ENCODE results near the gene C12orf43.

C12orf43 gene

GRCh38 chr12:120997448-120997847 is 18.8 kb downstream of the C12orf43 start:
- no peak for DNase-seq

DNA sequence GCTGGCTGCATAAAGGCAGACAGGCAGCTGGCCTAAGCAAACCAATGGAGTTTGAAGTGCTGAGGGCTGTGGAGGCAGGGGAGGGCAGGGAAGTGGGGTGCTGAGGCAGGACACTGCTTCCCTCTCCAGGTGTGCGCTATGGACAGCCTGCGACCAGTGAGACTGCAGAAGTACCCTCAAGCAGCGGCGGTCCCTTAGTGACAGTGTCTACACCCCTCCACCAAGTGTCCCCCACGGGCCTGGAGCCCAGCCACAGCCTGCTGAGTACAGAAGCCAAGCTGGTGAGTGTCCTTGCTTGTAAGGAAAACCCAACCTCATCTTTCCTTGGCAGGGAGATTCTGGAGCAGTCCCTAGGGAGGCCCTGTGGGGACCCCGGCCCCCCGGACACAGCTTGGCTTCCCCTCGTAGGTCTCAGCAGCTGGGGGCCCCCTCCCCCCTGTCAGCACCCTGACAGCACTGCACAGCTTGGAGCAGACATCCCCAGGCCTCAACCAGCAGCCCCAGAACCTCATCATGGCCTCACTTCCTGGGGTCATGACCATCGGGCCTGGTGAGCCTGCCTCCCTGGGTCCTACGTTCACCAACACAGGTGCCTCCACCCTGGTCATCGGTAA is 20.0 kb downstream of the C12orf43 start:
- DNase-seq = no peak

- no peak for DNase-seq
Observed at GRCh38 chr12:120994589-120995337, 21.5 kb downstream of the C12orf43 start.

DNA sequence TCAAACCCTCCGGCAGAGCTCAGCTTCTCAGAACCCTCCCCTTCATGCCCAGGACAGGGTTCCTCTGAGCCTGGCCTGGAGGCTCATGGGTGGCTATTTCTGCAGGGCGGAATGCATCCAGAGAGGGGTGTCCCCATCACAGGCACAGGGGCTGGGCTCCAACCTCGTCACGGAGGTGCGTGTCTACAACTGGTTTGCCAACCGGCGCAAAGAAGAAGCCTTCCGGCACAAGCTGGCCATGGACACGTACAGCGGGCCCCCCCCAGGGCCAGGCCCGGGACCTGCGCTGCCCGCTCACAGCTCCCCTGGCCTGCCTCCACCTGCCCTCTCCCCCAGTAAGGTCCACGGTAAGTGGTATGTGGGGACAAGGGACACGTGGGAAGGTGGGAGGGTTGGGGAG is 22.2 kb downstream of the C12orf43 start:
- DNase-seq = no peak

- DNase-seq = no peak
Observed at GRCh38 chr12:120993496-120993895, 22.8 kb downstream of the C12orf43 start.

- no peak for DNase-seq
Observed at GRCh38 chr12:120992989-120993388, 23.3 kb downstream of the C12orf43 start.

DNA sequence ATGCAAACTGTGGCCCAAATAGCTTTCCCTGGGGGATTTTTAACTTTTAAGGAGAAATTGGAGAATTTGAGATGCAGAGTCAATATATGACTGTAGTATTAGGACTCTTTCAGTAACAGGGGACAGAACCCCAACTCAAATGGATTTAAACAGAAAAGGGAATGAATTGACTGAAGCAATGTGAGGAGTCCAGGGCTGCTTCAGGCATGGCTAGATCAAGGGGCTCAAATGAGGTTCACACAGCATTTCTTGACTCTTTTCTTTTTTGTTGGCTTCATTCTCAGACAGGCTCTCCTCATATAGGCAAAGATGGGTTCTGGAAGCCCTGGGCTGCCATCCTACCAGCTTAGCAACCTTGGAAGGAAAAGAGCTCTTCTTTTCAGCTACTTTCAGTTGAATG is 24.3 kb downstream of the C12orf43 start:
- no peak for DNase-seq

GRCh38 chr12:120990487-120991055 is 25.7 kb downstream of the C12orf43 start:
- no peak for DNase-seq

GRCh38 chr12:120989687-120990086 is 26.6 kb downstream of the C12orf43 start:
- no peak for DNase-seq

- no peak for DNase-seq
Observed at GRCh38 chr12:120988658-120989057, 27.6 kb downstream of the C12orf43 start.

- no peak for DNase-seq
Observed at GRCh38 chr12:120988234-120988633, 28.1 kb downstream of the C12orf43 start.

- no peak for DNase-seq
Observed at GRCh38 chr12:120984351-120984898, 31.9 kb downstream of the C12orf43 start.

DNA sequence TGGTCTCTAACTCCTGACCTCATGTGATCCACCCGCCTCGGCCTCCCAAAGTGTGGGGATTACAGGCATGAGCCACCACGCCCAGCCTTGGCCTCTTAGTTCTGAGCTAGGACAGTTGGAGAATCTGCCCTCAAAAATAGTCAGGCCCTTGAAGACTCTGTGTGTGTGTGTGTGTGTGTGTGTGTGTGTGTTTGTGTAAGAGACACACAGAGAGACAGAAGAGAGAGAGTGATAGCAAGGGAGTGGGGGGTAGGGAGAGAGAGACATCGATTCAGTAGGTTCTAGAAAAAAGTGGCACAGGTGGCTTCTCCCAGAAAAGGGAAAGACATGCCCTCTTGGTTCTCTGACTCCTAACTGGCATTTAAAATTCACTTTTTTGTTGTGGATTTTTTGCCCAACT is 32.5 kb downstream of the C12orf43 start:
- DNase-seq = no peak

DNA sequence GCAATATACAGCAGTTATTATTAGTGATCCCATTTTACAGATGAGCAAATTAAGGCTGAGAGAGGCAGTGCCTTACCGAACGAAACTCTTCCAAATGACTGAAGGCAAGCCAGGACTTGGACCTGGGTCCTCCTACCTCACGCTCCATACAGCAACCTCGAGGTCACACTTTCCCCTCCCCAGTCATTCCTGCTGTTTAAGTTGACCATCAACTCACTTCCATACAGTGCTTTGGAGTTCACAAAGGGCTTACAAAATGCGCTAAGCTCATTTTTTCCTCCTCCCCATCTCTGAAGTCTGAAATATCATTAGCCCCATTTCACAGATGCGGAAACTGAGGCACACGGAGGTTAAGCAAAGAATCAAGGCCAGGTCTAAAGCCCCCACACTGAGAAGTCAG is 33.6 kb downstream of the C12orf43 start:
- DNase-seq = no peak

- DNase-seq = no peak
Observed at GRCh38 chr12:120981407-120981941, 34.8 kb downstream of the C12orf43 start.

- no peak for DNase-seq
Observed at GRCh38 chr12:120980800-120981368, 35.4 kb downstream of the C12orf43 start.

GRCh38 chr12:120979862-120980696 is 36.2 kb downstream of the C12orf43 start:
- no peak for DNase-seq

- no peak for DNase-seq
Observed at GRCh38 chr12:120979220-120979861, 36.9 kb downstream of the C12orf43 start.

- DNase-seq = no peak
Observed at GRCh38 chr12:120978296-120979219, 37.7 kb downstream of the C12orf43 start, which contains the start of gene HNF1A. HNF1A (plus strand) TSS chr12:120978543; CDS start chr12:120978769, 226 bp downstream.

GRCh38 chr12:120977531-120978295 is 38.6 kb downstream of the C12orf43 start:
- no peak for DNase-seq

Data from NCI-H1436 (cell line).